H1 (cell line): Measurements from ENCODE around the gene PEX14. TPM values are rescaled to one million over a fixed set of nuclear protein-coding genes. Genes with fewer than 3 reads are reported as not detected.

Experiments used
- ASH2L ChIP-seq: fragments of 200-600, 300-600 bp; sonication (generic); IDR thresholded peaks from one replicate; pipeline ENCODE4 v1.7.1; 2017; ENCODE audit warnings: low read length
- CBX8 ChIP-seq: fragments of 300-800, 300-1000 bp; sonication (generic); IDR thresholded peaks from 2 replicates; pipeline ENCODE4 v1.7.1; 2016; ENCODE audit warnings: low read depth, low read length, borderline replicate concordance
- CEBPB ChIP-seq: IDR thresholded peaks from 2 replicates; pipeline ENCODE4 v1.6.1; 2012; ENCODE audit warnings: low read depth, low read length
- CHD2 ChIP-seq: IDR thresholded peaks from 2 replicates; pipeline ENCODE4 v1.6.1; 2012; ENCODE audit warnings: low read length, improper control_type of control experiment
- CTBP2 ChIP-seq: IDR thresholded peaks from 2 replicates; pipeline ENCODE4 v1.7.0; 2011; ENCODE audit warnings: borderline replicate concordance, mild to moderate bottlenecking, moderate library complexity, mixed read lengths, low read length; ENCODE audit not compliant: insufficient read depth, insufficient read length
- CTCF ChIP-seq, 3 experiments: IDR thresholded peaks; 1 replicate in 2 of 3; 2 replicates in 1 of 3; pipeline versions ENCODE4 v1.5.1 to v1.6.1; 2011; ENCODE audit warnings: low read length in 3 of 3, mild to moderate bottlenecking in 3 of 3, inconsistent platforms in 2 of 3, low read depth in 1 of 3, moderate library complexity in 1 of 3; ENCODE audit not compliant: insufficient read depth in 1 of 3; ENCODE audit errors: control extremely low read depth in 1 of 3
- EP300 ChIP-seq, 2 experiments: IDR thresholded peaks; 1 replicate in 1 of 2; 2 replicates in 1 of 2; pipeline ENCODE4 v1.6.1; 2011 to 2012; ENCODE audit warnings: low read depth in 2 of 2, low read length in 2 of 2, mild to moderate bottlenecking in 2 of 2, borderline replicate concordance in 1 of 2, inconsistent platforms in 1 of 2, moderate library complexity in 1 of 2
- FOSL1 ChIP-seq: IDR thresholded peaks from 2 replicates; pipeline ENCODE4 v1.6.1; 2011; ENCODE audit warnings: mild to moderate bottlenecking, low read depth, low read length, moderate library complexity; ENCODE audit not compliant: insufficient read depth
- KDM5A ChIP-seq: fragments of 200-600 bp; IDR thresholded peaks from 2 replicates; pipeline ENCODE4 v1.7.1; 2012; ENCODE audit warnings: mild to moderate bottlenecking, low read length, inconsistent platforms, mixed read lengths
- MAX ChIP-seq: IDR thresholded peaks from 2 replicates; pipeline ENCODE4 v1.6.1; 2012; ENCODE audit warnings: inconsistent platforms
- POLR2AphosphoS5 ChIP-seq: IDR thresholded peaks from 2 replicates; pipeline ENCODE4 v1.6.1; 2011; ENCODE audit warnings: low read depth, low read length
- RAD21 ChIP-seq, 2 experiments: IDR thresholded peaks in 1 of 2; conservative IDR thresholded peaks in 1 of 2; 2 replicates each; pipeline ENCODE4 v1.6.1; 2011; ENCODE audit warnings: low read depth in 2 of 2, low read length in 2 of 2, improper control_type of control experiment in 1 of 2, inconsistent platforms in 1 of 2, mild to moderate bottlenecking in 1 of 2, moderate library complexity in 1 of 2
- RFX5 ChIP-seq: IDR thresholded peaks from 2 replicates; pipeline ENCODE4 v1.6.1; 2011; ENCODE audit warnings: low read depth, low read length, improper control_type of control experiment, borderline replicate concordance
- SAP30 ChIP-seq: fragments of 300-600 bp; sonication (generic); IDR thresholded peaks from 2 replicates; pipeline ENCODE4 v1.7.1; 2012; ENCODE audit warnings: low read length, moderate library complexity, mild to moderate bottlenecking, inconsistent platforms; ENCODE audit not compliant: insufficient read depth, insufficient replicate concordance
- SIRT6 ChIP-seq: IDR thresholded peaks from one replicate; pipeline ENCODE4 v1.7.1; 2012; ENCODE audit warnings: low read length, inconsistent platforms
- SIX5 ChIP-seq: IDR thresholded peaks from 2 replicates; pipeline ENCODE4 v1.6.1; 2011; ENCODE audit warnings: mild to moderate bottlenecking, low read depth, low read length
- SRF ChIP-seq: IDR thresholded peaks from 2 replicates; pipeline ENCODE4 v1.6.1; 2011; ENCODE audit warnings: mild to moderate bottlenecking, low read depth, low read length, moderate library complexity
- SUZ12 ChIP-seq: fragments of 200-600 bp; sonication (generic); IDR thresholded peaks from 2 replicates; pipeline ENCODE4 v1.6.1; 2012; ENCODE audit warnings: mild to moderate bottlenecking, inconsistent platforms, low read length, moderate library complexity, mixed read lengths
- TAF1 ChIP-seq: IDR thresholded peaks from 2 replicates; pipeline ENCODE4 v1.6.1; 2011; ENCODE audit warnings: mild to moderate bottlenecking, low read depth, low read length
- TCF12 ChIP-seq: IDR thresholded peaks from 2 replicates; pipeline ENCODE4 v1.6.1; 2011; ENCODE audit warnings: low read depth, mild to moderate bottlenecking, low read length
- ZNF274 ChIP-seq: IDR thresholded peaks from 2 replicates; pipeline ENCODE4 v1.7.0; 2012; ENCODE audit warnings: low read length, borderline replicate concordance; ENCODE audit errors: extremely low read depth
- polyA plus RNA-seq, 7 experiments: library from polyadenylated mRNA; depleted of rRNA in 3 of 7; stranded (reverse) in 5 of 7; unstranded in 2 of 7; fragments of >200 nt in 5 of 7; fragments of 200-250 nt in 2 of 7; gene quantifications; 1 replicate in 5 of 7; 2 replicates in 1 of 7; 4 replicates in 1 of 7; pipeline versions ENCODE4 v1.2.1 to v1.2.3, GENCODE V29; 2011 to 2013; ENCODE audit warnings: missing spikeins in 2 of 7, mixed read lengths in 2 of 7
- total RNA-seq: library from RNA; stranded (reverse); fragmentation: NEBNext Ultra II Directional; extraction: Animal tissue kit (Norgen Biotek cat#: 25700); gene quantifications from 2 replicates; pipeline ENCODE4 v1.2.1, GENCODE V29; 2021
- TF ChIP-seq, protein P1 (sequence below): IDR thresholded peaks from 2 replicates; pipeline ENCODE4 v1.6.1; 2012; ENCODE audit warnings: low read length, inconsistent platforms

Gene PEX14
- total and polyA plus RNA-seq, 2 of the 8 experiments (the other 6 are each of a cell fraction or from before 2014, with no cell fraction given), result 13.0 to 19.8 TPM

GRCh38 chr1:10651389-10651766 lies 176.6 kb downstream of the PEX14 start (continued):
- TF ChIP-seq CHD2 (no peak), EP300 (IDR thresholded peaks at IDR 0.05; ENCODE audit: borderline replicate concordance in 1 of 2, low read depth in 2 of 2, low read length in 2 of 2) (no peak), SAP30 (no peak), CBX8 (no peak), ZNF274 (no peak), POLR2AphosphoS5 (no peak), TCF12 (no peak), RAD21 (IDR thresholded peaks at IDR 0.05 in 1 of 2, conservative IDR thresholded peaks at IDR 0.05 in 1 of 2; ENCODE audit: low read depth in 2 of 2, low read length in 2 of 2) (0 out of 4 replicates have a peak, but pooled peaks of 1 of the 2 experiments have one; percentile 1), ASH2L (no peak), SRF (no peak), CTBP2 (no peak), FOSL1 (no peak), CEBPB (no peak), SIX5 (no peak), SIRT6 (no peak), MAX (peak; percentile 93), TAF1 (no peak), SUZ12 (no peak), KDM5A (no peak), RFX5 (no peak), CTCF (IDR thresholded peaks at IDR 0.05; ENCODE audit: control extremely low read depth in 1 of 3, insufficient read depth in 1 of 3, low read depth in 1 of 3, low read length in 3 of 3) (no peak)
- TF ChIP-seq, protein P1, sequence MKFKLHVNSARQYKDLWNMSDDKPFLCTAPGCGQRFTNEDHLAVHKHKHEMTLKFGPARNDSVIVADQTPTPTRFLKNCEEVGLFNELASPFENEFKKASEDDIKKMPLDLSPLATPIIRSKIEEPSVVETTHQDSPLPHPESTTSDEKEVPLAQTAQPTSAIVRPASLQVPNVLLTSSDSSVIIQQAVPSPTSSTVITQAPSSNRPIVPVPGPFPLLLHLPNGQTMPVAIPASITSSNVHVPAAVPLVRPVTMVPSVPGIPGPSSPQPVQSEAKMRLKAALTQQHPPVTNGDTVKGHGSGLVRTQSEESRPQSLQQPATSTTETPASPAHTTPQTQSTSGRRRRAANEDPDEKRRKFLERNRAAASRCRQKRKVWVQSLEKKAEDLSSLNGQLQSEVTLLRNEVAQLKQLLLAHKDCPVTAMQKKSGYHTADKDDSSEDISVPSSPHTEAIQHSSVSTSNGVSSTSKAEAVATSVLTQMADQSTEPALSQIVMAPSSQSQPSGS, result no peak
